ENCODE data around the gene POSTN.

- TF ChIP-seq EGR1 (IDR thresholded peaks at IDR 0.05; ENCODE audit: borderline replicate concordance, low read depth, low read length) (no peak), POU5F1 (IDR thresholded peaks at IDR 0.05; ENCODE audit: low read depth, low read length) (no peak), GTF2F1 (IDR thresholded peaks at IDR 0.05; ENCODE audit: borderline replicate concordance, low read depth, low read length) (no peak), CEBPB (IDR thresholded peaks at IDR 0.05; ENCODE audit: low read depth, low read length) (no peak), MAX (IDR thresholded peaks at IDR 0.05) (no peak), CTCF (IDR thresholded peaks at IDR 0.05; ENCODE audit: control extremely low read depth in 1 of 3, insufficient read depth in 1 of 3, low read depth in 1 of 3, low read length in 3 of 3) (no peak), ATF2 (IDR thresholded peaks at IDR 0.05; ENCODE audit: low read length) (no peak), SRF (IDR thresholded peaks at IDR 0.05; ENCODE audit: low read depth, low read length) (no peak), EP300 (IDR thresholded peaks at IDR 0.05; ENCODE audit: borderline replicate concordance in 1 of 2, low read depth in 2 of 2, low read length in 2 of 2) (no peak), USF2 (IDR thresholded peaks at IDR 0.05; ENCODE audit: low read length) (no peak)
Measured at GRCh38 chr13:37627428-37627827, 28.9 kb upstream of the POSTN start.

Measured in H1 (cell line).